NOMO-1 treated with dmso at 0.1 percent for 144 hours (cell line): ENCODE results near the gene DIP2C.

Experiments used
- DNase-seq: peaks from one replicate; lab custom pipeline; 2025; ENCODE audit not compliant: unreplicated experiment; lab: John Stamatoyannopoulos, UW

DIP2C gene

DNA sequence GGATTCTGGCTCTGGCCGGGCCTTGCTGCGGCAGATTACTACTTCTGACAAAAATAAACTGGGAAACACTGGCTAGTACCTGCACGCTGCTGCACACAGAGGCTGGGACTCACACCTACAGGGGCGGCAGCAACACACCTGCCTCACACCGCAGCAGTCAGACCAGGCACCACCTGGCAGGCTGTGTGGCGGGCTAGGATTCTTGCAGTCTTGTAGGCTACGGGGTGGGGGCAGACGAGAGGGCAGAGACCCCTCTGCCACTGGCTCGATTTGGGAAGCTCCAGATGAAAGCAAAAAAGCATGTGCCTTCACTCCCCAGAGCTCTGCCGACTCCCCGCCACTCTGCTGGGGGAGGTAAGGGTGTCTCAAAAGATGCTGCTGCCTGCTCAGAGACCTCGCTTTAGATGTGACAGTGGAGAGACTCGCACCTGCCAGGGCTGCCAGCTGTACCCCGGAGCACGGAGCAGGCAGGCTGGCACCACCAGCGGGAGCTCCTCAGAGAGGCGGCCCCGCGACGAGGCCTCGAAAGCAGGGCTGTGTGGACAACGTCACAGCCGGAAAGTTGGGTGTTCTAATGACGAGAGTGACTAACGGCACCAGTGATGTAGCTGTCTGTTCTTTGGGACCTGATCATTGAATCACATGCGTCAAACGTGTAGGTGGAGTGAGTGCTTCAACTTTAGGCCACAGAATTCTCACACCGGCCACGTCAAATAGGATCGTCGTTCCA, 303.7 kb downstream of the DIP2C start:
- DNase-seq: no peak

DNA sequence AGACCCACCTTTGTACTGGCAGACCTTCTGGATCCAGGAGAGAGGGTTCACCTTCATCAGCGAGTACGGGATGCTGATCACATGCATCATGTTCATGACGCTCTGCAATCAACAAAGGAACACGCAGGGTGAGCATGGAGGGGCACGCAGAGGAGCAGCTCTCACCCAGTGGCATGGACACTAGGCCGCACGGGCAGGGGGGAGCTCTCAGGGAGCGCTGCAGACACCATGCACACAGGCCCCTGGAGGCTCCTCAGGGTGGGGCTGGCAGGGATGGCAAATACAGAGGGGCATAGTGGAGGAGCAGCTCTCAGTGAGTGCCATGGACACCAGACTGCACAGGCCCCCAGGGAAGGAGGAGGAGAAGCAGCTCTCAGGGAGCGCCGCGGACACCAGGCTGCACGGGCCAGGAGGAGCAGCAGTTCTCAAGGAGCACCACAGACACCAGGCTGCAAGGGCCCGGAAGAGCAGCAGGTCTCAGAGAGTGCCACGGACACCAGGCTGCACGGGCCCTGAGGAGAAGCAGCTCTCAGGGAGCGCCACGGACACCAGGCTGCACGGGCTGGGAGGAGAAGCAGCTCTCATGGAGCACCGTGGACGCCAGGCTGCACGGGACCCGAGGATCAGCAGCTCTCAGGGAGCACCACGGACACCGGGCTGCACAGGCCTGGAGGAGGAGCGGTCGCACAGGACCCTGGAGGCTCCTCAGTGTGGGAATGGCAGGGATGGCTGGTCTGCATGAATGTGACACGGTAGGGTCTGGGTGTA, 304.7 kb downstream of the DIP2C start:
- no peak for DNase-seq

DNA sequence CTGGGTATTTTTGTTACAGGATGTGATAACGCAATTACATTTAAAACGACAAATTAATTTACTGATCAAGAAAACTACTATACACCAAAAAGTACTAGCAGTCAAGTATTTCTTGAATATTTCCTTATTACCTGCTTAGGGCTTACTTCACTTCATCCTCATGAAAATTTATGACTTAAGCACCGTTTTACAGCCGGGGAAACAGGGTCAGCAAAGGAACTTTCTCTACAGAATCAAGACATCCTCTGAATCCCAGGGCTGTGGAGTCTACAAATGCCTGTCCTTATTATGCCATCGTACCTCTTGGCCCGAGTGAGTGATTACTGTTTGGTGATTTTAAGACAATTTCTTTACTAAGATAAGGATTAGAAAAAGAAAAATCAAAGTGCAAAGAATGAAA, 305.9 kb downstream of the DIP2C start:
- no peak for DNase-seq

DNA sequence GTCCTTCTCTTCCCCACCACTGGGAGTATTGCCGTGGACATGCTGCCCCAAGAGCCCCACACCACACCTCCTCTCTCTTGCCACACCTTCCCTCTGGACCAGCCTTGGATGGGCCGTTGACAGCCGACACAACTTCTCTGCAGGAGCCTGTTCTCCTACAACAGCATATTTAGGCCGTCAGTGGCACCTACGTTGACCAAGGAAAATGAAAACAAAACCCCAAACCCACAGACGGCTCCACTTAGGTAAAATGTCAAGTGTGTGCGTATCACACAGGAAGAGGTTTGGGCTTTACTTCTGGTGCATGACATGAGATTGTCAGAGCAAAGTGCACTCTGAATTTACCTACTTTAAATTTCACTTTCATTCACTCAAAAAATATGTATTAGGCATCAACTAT, 307.7 kb downstream of the DIP2C start:
- DNase-seq: no peak

DNA sequence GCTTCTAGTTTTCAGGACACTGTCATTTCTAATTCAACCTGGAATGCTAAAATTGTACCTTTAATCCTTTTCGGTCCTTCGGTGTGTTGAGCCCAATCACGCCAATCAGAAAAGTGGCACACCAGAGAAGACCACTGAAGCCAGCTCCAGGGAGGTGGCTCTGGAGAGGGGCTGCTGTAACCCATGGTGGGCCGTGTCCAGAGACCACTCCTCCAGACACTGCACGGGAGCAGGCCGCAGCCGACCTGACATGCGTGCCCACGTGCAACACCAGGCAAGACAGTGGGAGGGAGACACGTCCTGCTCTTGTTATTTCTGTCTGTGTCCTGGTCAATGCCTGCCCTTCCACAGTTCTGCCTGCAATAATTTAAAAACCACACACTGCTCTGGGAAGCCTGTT, 308.1 kb downstream of the DIP2C start:
- no peak for DNase-seq

DNA sequence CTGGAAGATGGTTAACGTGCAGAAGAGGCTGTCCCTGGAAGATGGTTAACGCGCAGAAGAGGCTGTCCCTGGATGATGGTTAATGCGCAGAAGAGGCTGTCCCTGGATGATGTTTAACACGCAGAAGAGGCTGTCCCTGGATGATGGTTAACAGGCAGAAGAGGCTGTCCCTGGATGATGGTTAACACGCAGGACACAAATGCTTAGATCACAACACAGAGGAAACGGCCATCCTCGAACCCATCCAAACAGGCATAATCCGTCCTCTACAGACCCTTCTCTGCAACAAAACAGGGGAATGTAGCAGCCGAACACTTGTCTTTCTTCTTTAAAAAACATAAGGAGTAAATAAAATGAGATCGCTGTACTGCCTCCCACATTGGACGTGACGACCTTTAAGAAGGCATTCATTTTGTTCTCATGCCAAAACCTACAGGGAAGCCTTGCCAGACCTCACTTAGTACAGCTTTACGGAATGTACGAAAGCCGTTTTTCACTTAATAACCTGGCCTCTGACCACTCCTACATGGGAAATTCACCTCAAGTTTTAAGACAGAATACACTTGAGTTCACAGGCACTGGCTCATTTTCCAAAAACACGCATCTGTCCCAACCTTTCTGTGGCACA, 309.0 kb downstream of the DIP2C start:
- DNase-seq: no peak

DNA sequence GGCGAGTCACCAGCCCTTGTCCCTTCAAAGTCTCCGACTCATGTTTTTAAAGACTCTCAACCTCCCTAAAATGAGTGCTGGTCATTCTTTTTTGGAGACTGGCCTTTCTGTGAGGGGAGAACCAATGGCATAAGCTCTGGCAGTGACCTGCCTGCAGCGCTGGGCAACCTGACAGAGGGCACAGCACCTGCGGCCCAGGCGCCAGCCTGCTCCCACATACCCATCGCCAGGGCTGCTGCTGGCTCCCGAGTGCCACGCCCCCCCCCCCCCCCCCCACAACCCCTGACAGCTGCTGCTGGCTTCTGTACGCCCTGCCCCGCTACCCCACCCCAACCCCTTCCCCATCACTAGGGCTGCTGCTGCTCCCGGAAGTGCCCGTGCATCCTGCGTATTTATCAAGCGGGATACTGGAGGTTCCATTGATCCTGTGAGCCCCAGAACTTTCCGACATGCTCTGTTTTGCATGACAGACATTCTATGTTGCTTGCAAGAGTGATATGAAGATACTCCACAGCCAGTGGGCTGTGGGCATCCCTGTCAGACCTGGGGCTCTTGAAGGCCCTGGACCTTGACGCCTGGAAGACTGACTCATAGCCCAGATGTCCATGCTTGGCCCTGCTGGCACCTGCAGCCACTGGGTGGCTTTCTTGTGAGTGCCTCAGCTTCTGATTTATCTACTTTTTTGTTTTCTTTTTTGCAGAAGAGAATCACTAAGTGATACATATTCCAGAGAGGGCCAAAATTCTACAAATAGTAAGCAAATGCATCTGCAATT, 310.4 kb downstream of the DIP2C start:
- DNase-seq: no peak

DNA sequence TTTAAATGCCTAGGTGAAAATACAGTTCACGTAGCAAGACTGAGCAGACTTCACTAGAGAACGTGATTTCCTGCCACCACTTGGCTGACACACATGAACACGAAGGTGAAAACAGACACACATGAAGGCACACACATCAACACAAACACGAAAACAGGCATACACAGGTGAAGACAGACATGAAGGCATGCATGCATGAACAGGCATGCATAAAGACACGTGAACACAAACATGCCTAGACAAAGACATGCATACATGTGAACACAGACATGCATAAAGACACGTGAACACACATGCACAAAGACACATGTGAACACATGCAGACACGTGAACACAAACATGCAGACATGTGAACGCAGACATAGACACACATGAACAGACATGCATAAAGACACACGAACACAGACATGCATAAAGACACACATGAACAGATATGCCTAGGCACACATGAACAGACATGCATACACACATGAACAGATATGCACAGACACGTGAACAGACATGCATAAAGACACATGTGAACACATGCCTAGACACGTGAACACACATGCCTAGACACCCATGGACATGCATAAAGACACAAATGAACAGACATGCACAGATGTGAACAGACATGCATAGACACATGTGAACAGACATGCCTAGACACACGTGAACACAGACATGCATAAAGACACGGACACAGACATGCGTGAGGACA, 311.1 kb downstream of the DIP2C start:
- DNase-seq: no peak

DNA sequence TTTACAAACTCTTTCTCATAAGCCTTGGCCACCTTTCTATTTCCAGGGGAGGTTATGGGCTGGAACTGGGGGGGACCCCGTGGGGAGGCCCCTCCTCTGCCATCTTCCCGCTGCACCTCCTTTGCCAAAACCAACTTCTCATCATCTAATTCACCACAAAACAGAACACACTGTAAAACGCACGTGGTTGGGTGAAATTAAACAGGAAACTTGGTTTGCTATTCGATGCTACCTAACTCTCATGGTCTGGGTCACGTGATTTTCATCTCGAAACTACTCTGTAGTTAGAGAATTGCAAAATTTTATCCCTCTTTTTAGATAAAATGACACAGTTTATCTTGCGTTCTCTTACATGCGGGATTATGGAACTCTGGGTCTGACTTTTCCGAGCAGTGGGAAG, 312.2 kb downstream of the DIP2C start:
- no peak for DNase-seq

DNA sequence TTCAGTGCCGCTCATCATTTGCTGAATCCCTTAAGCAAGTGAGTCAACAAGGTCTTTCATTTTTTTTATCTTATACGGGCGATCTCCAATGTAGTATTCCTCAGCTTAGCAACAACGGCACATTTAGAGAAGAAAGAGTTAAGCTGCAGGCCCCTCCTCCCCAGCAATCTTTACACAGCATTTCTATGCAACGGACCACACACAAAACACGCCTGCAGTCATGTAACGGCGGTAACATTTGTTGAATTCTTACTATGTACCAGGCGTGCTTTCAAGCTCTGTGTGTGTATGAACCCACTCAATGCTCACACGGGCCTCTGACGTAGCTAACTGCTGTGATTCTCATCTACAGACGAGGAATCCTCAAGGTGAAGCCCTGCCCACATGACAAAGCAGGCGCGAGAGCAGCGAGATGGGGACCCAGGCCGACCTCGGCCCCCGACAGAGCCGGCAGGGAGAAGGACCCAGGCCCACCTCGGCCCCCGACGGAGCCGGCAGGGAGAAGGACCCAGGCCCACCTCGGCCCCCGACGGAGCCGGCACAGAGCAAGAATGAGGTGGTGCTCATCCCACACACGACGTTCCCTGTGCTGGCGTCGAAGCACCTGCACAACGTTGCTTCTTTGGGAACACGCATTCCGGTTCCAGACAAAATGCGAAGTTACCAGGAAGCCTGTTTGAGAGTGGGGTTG, 313.5 kb downstream of the DIP2C start:
- no peak for DNase-seq

DNA sequence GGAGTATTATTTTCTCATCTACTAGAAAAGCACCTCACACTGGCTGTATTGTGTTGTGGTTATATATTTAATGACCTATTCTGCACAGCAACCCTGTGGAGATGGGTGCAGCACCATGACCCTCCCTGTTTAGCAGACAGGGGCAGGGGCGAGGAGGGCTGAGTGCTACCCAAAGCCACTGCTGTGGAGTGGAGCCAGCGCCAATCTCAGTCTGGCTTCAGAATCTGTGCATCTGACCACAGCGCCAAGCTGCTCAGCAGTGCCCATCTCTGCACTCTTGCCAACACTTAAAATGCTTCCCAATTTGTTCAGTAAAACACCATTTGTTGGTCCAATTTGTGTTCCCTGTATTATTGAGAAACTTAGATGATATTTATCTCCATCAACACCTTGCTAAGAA, 315.1 kb downstream of the DIP2C start:
- no peak for DNase-seq

DNA sequence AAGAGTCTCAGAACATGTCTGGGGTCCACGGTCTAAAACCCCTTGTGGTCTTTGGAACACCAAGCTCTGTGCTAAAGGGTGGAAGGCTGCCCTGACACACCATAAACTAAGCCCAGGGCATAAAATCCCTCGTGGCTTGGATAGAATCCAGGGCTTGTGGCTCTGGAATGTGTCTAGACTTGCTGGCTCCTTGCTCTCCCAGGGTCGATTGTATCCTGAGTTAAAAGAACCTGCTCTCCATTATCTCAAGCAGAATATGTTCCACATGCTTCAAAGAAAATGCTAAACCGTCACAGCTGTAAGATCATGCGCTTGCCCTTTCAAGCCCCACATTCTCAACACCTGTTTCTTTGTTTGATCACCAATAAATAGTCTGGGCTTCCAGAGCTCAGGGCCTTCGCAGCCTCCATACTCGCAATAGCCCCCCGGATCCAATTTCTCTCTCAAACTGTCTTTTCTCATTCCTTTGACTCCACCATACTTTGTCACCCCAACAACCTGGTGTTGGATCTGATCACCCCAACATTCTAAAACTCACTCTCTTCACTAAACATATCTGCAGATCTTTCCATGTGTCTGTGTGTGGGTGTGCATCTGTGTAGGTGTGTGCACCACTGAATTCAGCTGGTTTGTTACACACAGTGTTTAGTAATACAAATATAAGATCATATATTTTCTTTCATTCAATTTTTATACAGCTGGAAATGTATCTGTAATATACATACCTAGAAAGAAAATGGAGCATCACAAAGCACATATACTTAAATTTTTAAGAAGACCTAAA, 315.8 kb downstream of the DIP2C start:
- no peak for DNase-seq

DNA sequence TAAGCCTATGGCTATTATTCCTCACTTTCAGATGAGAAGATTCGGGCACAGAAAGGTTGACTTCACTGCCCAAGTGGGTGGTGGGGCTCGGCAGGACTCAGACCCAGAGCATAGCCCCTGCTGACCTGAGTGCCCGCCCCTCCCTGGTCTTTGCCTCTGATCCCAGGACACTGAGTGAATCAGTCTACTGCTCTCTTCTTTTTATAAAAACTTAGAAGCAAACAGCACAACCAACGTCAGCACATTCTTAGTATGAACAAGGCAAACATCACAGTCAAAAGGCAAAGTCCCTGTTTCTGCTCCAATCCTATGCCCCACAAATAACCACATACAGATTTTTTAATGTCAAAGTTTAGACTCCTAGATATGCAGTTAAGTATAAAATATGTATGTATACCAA, 316.5 kb downstream of the DIP2C start:
- DNase-seq: no peak

DNA sequence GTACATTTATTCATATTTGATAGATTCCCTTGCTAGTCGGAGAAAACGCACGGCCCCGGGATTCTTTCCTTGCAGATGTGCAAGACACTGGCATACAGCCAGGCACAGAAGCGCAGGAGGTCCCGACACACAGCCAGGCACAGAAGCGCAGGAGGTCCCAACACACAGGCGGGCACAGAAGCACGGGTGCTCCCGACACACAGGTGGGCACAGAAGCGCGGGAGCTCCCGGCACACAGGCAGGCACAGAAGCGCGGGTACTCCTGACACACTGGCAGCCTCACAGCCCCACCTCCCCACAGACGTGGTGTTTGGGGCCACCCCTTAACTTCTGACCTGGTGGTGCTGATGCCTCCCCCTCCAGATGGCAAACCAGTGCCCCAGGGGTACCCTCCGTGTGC, 316.9 kb downstream of the DIP2C start:
- no peak for DNase-seq

DNA sequence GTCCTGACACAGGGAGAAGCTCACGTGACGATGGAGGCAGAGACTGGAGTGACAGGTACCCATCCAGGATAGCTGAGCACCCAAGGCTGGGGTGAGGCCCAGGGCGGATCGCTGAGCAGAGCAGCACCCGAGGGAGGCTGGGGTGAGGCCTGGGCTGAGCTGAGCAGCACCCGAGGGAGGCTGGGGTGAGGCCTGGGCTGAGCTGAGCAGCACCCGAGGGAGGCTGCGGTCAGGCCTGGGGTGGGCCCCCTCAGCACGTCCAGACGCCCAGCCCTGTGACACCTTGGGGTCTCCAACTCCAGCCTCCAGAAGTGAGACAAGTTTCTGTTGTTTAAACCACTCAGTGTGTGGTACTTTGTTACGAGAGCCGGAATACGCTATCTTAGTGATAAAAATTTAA, 318.0 kb downstream of the DIP2C start:
- DNase-seq: no peak

DNA sequence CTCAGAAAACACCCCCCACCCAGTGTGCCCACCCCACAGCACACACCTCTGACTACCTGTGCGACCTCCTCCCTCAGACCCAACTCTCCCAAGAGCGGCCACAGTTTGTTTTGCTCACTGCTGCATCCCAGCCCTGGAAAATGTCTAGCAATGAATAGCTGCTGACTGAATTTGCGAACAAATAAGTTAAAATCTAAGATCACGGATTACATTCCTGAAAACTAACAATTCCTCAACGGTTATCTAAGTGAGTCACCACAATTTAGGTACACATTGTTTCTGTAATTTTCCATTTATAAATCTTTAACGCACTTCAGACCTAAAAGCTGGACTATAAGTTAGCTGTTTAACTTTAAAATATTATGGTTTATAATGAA, 319.0 kb downstream of the DIP2C start:
- DNase-seq: no peak

DNA sequence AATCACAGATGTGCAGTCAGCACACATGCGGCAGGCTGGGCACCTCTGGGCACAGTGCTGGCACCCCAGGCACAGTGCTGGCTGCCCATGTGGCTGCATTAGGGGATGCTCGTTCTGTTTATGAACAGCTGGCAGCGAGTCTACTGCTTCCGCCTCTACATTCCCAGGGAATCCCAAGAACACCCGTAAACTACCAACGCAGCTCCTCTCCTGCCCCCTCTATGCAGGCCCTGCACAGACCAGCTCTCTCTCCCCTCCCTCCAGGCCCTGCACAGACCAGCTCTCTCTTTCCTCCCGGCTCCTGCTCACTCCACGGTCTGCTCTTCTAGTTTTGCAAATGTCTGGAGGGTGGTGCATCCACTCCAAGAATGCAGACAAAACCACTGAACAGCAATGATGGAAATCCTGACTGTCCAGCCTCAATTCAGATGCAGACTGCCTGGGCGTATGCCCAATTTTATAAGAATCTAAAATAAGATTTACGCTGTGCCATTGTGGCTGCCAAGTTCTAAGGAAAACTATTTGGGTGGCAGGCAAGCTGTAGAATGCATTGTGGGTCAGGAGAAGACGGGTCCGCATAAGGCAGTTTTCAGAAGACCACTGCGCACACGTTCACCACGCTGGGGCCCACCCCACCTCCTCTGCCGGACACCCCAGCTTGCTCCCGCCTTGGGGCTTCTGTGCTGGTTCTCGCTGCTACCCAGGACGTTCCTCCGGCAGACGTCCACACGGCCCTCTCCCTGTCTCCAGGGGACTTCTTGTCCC, 319.6 kb downstream of the DIP2C start:
- no peak for DNase-seq

DNA sequence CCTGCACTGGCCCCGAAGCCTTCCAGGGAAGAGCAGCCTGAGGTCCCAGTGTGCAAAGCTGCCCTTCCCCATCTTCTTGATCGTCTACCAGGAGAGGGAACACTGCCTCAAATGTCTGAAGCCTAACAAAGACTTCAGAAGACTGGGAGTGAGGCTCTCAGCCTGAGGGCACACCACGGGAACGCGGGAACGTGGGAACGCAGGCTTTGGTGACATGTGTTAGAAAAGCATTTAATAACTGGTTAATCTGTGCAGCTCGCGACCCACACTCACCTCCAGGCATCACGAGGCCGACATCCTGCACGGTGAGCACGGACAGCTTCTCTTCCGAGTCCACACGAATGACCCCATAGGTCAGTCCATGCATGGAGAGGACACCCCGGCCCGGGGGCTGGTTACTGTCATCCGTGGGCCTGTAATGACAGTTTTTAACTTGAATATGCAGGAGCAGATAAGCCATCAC, 320.2 kb downstream of the DIP2C start:
- no peak for DNase-seq
